Activated naive CD8-positive, alpha-beta T cell treated with anti-CD3 and anti-CD28 coated beads, Interleukin-2, amount 10 ng/mL, durations not matched to agents 7 days and 5 days (primary cell): ENCODE measurements around the gene MLIP. TPM values are rescaled to one million over a fixed set of nuclear protein-coding genes. Genes with fewer than 3 reads are reported as not detected.

Experiments
- ATAC-seq: fragments of 150-1000 bp; cut with Tn5 transposase; one replicate; pipeline ENCODE4 v1.10.0; 2021; ENCODE audit warnings: low read depth, moderate library complexity
- POLR2A ChIA-PET: fragments of 350-600 bp; sonication (Branson Sonifier 250); formaldehyde crosslinking; loops from one replicate; lab custom pipeline; 2021; ENCODE audit warnings: antibody characterized with exemption; lab: Charles Lee
- DNase-seq: peaks from one replicate; pipeline ENCODE4 v3.0.0; 2021
- H3K27ac Mint-ChIP-seq: one replicate; pipeline ENCODE4 v1.8.0; 2022; ENCODE audit warnings: mild to moderate bottlenecking, mixed read lengths
- H3K27me3 Mint-ChIP-seq: one replicate; pipeline ENCODE4 v1.8.0; 2022; ENCODE audit warnings: mild to moderate bottlenecking, moderate library complexity, mixed read lengths
- H3K36me3 Mint-ChIP-seq: one replicate; pipeline ENCODE4 v1.8.0; 2021; ENCODE audit warnings: mild to moderate bottlenecking, mixed read lengths
- H3K4me1 Mint-ChIP-seq: one replicate; pipeline ENCODE4 v1.8.0; 2021; ENCODE audit warnings: mixed read lengths
- H3K4me3 Mint-ChIP-seq: one replicate; pipeline ENCODE4 v1.8.0; 2022; ENCODE audit warnings: mild to moderate bottlenecking, moderate library complexity, mixed read lengths
- H3K9me3 Mint-ChIP-seq: one replicate; pipeline ENCODE4 v1.8.0; 2021; ENCODE audit warnings: mixed read lengths
- total RNA-seq, 2 experiments: library from RNA; stranded (reverse); gene quantifications; one replicate each; pipeline ENCODE4 v1.2.3, GENCODE V29; 2021

MLIP gene
- total RNA-seq, 2 experiments from 2014 or later: not detected

DNA sequence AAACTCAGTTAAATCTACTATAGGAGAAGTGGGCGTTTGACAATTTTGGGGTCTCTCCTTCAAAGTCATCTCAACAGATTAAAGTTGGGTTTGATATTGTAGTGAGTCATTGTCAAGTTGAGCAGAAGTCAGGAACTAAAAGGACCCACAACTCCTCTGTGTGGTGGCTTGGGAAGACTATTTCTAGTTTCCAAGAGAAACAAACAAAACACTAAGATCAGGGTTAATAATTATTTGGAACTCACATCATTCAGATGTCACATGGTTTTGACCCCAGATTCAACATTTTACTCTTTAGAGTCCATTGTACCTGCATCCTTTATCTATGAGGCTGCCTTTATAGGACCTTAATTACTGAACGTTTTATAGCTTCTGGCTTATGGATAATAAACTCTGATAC, 151.7 kb downstream of the MLIP start:
- DNase-seq (no peak), ATAC-seq (no peak)
- H3K4me1 Mint-ChIP-seq: no peaks in the 10 kb centered on the region
- no peak overlapping the region for H3K4me3 Mint-ChIP-seq
- no peaks in the 10 kb centered on the region for H3K9me3 Mint-ChIP-seq
- no peak overlapping the region for H3K27ac Mint-ChIP-seq
- H3K36me3 Mint-ChIP-seq: no peaks in the 10 kb centered on the region
- H3K27me3 Mint-ChIP-seq: peaks cover 2% of the 10 kb centered on the region
- POLR2A ChIA-PET: no interaction called here

DNA sequence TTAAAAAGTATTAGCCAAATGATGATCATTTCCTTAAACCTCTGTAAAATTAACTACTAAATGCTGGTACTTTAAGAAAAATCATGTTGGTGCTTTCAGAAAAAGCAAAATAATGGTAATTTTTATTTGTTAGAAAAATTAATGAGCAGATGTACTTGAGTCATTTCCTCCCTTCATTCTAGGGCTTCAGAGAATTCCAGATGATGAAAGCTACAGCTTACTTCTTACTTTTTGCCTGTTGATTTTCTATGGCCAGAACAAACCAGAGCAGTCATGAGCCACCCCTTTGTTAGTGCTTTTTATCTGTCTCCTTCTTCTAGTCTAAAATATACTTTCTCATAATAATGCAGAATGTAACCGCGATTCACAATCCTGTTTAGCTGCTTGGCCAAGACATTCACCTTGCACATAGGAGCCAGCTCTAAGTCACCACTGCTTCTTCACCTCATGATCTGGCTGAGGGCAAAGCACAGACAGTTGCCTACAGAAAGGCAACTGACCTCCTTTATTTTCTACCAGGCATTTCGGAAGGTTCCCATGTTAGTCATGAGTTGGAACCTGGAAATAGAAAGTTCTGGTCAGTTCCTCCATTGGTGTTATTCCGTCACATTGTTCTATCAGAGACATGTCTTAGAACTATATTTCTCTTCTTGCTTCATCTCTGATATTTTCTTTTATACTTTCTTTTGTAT, 153.5 kb downstream of the MLIP start:
- no peaks in the 10 kb centered on the region for H3K4me1 Mint-ChIP-seq
- H3K9me3 Mint-ChIP-seq: no peaks in the 10 kb centered on the region
- POLR2A ChIA-PET: no interaction called here
- H3K27me3 Mint-ChIP-seq: peaks cover 2% of the 10 kb centered on the region
- DNase-seq: no peak
- H3K4me3 Mint-ChIP-seq: no peak overlapping the region
- H3K27ac Mint-ChIP-seq: no peak overlapping the region
- ATAC-seq: no peak
- H3K36me3 Mint-ChIP-seq: no peaks in the 10 kb centered on the region

DNA sequence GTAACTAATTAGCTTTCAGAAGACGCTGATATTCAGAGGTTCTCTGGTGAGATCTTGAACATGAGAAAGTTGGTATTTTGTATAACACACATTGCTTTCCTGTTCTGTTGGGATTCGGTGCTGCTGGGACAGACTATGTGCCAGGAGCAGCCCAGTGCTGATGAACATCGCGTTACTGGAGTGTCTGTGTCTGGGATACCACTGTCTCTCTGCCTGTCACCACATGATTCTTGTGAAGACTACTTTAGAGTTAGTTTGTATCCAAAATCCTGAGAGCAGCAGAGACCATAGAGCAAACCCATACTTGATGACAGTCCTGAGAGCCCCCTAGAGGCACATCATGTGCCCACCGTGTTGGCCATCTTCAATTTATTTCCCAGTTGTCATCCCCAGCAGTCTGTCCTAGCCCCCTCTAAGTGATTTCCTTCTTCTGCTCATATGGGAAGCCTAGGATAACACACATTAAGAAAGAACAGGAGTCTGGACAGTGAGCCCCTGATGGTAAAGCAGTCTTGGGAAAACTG, 155.2 kb downstream of the MLIP start:
- no peaks in the 10 kb centered on the region for H3K9me3 Mint-ChIP-seq
- H3K27me3 Mint-ChIP-seq: no peaks in the 10 kb centered on the region
- ATAC-seq (no peak), DNase-seq (no peak)
- H3K4me1 Mint-ChIP-seq: no peaks in the 10 kb centered on the region
- no peak overlapping the region for H3K4me3 Mint-ChIP-seq
- no peak overlapping the region for H3K27ac Mint-ChIP-seq
- POLR2A ChIA-PET: no interaction called here
- H3K36me3 Mint-ChIP-seq: no peaks in the 10 kb centered on the region

DNA sequence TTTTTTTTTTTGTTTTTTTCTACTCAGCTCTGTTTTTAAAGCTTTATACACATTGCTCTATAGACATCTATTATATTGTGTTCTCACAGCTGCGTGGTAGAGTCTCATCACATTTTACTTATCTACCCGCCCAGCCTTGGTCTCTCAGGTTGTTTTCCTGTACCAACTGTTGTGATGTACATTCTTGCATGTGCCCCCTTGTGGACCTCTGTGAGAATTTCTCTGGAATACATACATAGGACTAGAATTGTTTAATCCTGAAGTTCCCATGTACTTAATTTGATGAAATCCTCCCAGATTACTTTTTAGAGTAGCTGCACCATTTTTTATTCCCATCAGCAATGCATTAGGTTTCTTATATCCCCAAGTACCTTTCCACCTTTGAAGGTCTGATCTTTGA, 156.6 kb downstream of the MLIP start:
- no peaks in the 10 kb centered on the region for H3K36me3 Mint-ChIP-seq

DNA sequence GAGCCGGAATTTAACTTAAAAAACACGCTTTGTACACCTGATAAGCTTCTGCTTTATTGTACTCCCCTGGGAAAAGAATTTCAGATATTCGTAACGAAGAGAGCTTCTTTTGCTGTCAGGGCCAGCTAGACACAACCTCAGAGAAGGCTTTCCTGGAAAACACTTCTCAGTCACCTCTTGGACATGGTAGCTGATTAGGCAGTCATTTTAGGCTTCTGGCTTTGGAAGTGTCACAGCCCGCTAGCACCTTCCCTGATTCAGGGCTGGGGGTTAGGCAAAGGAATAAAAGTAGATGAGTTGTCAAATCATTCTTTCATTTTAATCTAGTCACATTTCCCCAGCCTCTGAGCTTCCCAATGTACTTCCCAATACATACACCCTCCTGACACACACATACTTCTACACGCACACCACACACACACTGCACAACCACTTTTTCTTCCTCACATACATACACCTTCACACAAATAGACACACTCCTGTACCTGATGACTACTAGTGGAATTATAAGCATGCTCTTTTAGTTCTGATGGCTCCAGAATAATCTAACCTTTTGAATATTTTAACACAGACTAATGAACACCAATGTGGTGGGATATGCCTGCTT, 162.1 kb downstream of the MLIP start:
- DNase-seq (no peak), ATAC-seq (no peak)
- POLR2A ChIA-PET: no interaction called here
- no peak overlapping the region for H3K27ac Mint-ChIP-seq
- H3K4me3 Mint-ChIP-seq: no peak overlapping the region
- no peaks in the 10 kb centered on the region for H3K9me3 Mint-ChIP-seq
- no peaks in the 10 kb centered on the region for H3K27me3 Mint-ChIP-seq
- H3K36me3 Mint-ChIP-seq: no peaks in the 10 kb centered on the region
- no peaks in the 10 kb centered on the region for H3K4me1 Mint-ChIP-seq

More for the DNA sequence above, 156.6 kb downstream of the MLIP start:
- Mint-ChIP-seq H3K4me3 (no peak overlapping the region), H3K4me1 (no peaks in the 10 kb centered on the region), H3K27ac (no peak overlapping the region), H3K9me3 (no peaks in the 10 kb centered on the region), H3K27me3 (no peaks in the 10 kb centered on the region)
- ATAC-seq (no peak), DNase-seq (no peak)
- POLR2A ChIA-PET: no interaction called here

DNA sequence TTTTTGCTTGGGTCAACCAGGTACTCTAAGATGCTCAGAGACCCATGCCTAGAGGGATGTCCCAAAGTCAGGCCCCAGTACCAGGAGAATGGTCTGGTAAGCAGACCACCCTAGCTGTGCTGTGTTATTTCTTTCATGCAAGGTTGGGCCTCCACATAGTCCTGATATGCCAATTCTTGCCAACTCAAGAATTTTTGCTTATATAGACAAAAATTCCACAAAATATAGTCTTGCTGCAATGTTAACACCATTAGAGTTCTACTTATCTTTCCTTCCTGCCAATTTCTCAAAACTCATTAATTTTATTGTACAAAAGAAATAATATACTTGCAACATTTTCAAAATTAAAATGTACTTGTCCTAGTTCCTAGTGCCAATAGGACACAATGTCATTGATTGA, 163.1 kb downstream of the MLIP start:
- H3K36me3 Mint-ChIP-seq: no peaks in the 10 kb centered on the region
- H3K9me3 Mint-ChIP-seq: no peaks in the 10 kb centered on the region
- H3K27ac Mint-ChIP-seq: no peak overlapping the region
- no peaks in the 10 kb centered on the region for H3K4me1 Mint-ChIP-seq
- no peak for ATAC-seq
- H3K4me3 Mint-ChIP-seq: no peak overlapping the region
- no peak for DNase-seq
- no peaks in the 10 kb centered on the region for H3K27me3 Mint-ChIP-seq
- POLR2A ChIA-PET: no interaction called here

DNA sequence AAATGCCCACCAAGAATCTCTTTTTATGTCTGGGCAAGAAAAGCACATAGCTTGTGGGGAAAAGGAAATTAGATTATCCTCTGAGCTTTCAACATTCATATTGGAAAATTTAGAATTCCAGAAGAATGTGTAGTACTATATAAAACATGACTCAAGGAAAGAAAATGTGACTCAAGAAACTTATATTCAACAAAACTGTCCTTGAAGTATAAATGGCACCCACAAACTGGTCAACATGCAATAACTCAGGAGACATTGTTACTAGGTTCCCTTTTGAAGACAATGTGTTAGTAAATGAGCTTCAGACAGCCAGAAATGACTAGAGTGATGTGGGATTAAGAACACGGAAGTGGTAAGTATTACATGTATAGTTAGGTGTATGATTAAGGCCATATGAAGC, 170.9 kb downstream of the MLIP start:
- POLR2A ChIA-PET: no interaction called here
- H3K36me3 Mint-ChIP-seq: no peaks in the 10 kb centered on the region
- ATAC-seq (no peak), DNase-seq (no peak)
- no peaks in the 10 kb centered on the region for H3K9me3 Mint-ChIP-seq
- no peaks in the 10 kb centered on the region for H3K27me3 Mint-ChIP-seq
- no peaks in the 10 kb centered on the region for H3K4me1 Mint-ChIP-seq
- H3K4me3 Mint-ChIP-seq: no peak overlapping the region
- H3K27ac Mint-ChIP-seq: no peak overlapping the region

DNA sequence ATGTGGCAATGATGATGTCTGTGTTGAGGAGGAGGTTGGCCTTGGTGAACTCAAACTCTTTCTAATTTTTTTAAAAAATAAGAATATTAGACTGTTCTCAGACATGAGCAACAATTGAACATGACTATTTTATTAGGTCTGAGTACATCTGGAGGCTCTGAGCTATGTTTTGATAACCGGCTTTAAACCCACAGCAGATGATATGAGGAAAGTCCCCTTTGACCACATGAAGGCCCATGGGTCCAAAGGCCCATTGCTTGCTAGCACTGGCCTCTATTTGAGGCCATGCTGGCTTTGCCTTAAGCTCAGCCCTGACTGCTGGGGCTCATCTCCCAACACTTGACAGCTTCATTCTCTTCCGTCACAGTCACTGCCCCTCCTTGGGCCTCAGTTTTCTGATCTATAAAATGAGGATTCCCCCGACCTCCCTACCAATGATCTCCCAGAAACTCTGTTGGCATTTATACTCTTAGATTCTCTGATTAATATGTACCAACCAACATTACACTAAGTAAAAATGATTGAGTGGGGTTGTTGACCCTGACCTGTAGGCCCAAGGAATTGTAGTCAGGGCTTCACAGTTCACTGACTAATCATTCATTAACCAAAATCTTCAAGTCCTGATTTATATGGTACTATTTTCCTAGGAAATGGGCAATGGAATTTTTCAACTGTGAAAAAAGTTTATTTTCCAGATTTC, 173.1 kb downstream of the MLIP start:
- ATAC-seq (no peak), DNase-seq (no peak)
- no peak overlapping the region for H3K27ac Mint-ChIP-seq
- no peak overlapping the region for H3K4me3 Mint-ChIP-seq
- H3K27me3 Mint-ChIP-seq: no peaks in the 10 kb centered on the region
- no peaks in the 10 kb centered on the region for H3K4me1 Mint-ChIP-seq
- POLR2A ChIA-PET: no interaction called here
- no peaks in the 10 kb centered on the region for H3K9me3 Mint-ChIP-seq
- H3K36me3 Mint-ChIP-seq: no peaks in the 10 kb centered on the region

DNA sequence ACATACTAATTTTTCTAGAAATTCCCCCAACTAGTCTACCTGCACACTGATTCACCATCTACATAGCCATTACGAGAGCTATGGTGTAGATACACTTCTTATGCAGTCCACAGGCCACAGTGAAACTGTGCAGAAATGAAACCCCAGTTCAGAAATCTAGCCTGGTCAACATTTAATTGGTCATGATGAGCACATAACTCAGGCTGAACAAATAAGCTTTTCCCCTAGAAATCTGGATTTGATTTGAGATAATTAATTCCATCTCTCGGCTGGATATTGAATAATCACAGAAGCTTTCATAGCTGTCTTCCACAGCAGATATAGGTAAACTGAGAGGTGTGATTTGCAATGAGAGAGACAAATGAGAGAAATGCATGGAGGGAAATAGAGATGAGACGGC, 174.4 kb downstream of the MLIP start:
- Mint-ChIP-seq H3K27me3 (no peaks in the 10 kb centered on the region), H3K27ac (no peak overlapping the region), H3K4me1 (no peaks in the 10 kb centered on the region), H3K9me3 (no peaks in the 10 kb centered on the region), H3K36me3 (no peaks in the 10 kb centered on the region), H3K4me3 (no peak overlapping the region)
- POLR2A ChIA-PET: no interaction called here
- ATAC-seq (no peak), DNase-seq (no peak)

DNA sequence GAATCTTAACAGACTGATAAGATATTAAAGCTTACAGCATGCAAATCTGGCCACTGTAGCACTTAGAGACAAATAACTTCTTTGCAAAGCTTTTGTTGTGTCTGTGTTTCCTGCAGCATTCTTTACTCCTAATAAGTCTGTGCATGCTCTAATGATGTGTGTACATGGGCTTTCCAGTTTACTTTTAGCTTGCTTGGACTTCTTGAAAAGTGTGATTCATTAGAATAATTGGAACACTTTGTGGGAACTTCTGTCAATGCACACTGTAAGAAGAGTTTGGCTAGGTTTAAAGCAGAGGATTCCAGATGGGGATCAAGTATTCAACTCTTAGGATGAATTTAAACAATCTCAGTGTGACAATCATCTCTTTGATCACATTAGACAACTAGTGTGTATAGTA, 174.9 kb downstream of the MLIP start:
- Mint-ChIP-seq H3K4me3 (no peak overlapping the region), H3K4me1 (no peaks in the 10 kb centered on the region), H3K9me3 (no peaks in the 10 kb centered on the region), H3K36me3 (no peaks in the 10 kb centered on the region), H3K27me3 (no peaks in the 10 kb centered on the region), H3K27ac (no peak overlapping the region)
- POLR2A ChIA-PET: no interaction called here
- ATAC-seq (no peak), DNase-seq (no peak)

DNA sequence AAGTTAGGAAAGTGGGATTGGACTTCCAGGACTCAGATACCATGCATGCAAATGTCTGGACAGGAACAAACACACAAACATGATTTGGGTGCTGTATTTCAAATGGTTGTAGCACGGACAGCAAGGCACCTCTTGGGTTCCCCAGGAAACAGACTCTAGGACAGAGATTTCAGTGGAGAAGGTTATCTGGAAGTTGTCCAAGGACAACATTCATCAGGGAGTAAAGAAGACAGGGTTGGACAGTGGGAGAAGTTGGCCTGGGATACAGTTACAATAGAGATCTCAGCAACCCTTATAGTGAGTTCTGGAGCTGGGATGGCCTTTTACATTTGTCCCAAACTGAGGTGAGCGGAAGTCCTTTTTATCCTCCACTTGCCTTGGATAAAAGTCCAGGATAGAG, 177.2 kb downstream of the MLIP start:
- ATAC-seq (no peak), DNase-seq (no peak)
- no peaks in the 10 kb centered on the region for H3K36me3 Mint-ChIP-seq
- H3K27ac Mint-ChIP-seq: no peak overlapping the region
- no peak overlapping the region for H3K4me3 Mint-ChIP-seq
- H3K9me3 Mint-ChIP-seq: peaks cover 3% of the 10 kb centered on the region
- POLR2A ChIA-PET: no interaction called here
- no peaks in the 10 kb centered on the region for H3K4me1 Mint-ChIP-seq
- H3K27me3 Mint-ChIP-seq: no peaks in the 10 kb centered on the region

DNA sequence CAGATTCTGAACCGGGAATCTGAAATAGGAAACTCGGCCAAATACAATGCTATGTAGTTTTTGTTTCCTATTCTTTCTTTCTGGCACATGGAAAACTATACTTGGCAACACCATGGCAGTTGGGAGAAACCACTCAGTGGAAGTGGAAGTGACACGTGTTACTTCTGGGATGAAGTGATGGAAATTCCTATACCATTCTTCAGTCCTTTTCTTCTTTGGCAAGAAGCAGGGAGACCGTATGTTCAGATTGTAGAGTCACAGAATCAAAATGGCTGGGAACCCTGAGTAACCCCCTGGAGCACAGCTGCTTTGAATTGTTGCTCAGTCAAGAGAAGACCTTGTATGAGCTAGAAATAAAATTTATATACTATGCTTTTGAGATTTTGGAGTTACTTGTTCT, 178.2 kb downstream of the MLIP start:
- ATAC-seq (no peak), DNase-seq (no peak)
- Mint-ChIP-seq H3K4me3 (no peak overlapping the region), H3K4me1 (no peaks in the 10 kb centered on the region), H3K36me3 (no peaks in the 10 kb centered on the region), H3K27me3 (no peaks in the 10 kb centered on the region), H3K27ac (no peak overlapping the region), H3K9me3 (peaks cover 3% of the 10 kb centered on the region)
- POLR2A ChIA-PET: no interaction called here

DNA sequence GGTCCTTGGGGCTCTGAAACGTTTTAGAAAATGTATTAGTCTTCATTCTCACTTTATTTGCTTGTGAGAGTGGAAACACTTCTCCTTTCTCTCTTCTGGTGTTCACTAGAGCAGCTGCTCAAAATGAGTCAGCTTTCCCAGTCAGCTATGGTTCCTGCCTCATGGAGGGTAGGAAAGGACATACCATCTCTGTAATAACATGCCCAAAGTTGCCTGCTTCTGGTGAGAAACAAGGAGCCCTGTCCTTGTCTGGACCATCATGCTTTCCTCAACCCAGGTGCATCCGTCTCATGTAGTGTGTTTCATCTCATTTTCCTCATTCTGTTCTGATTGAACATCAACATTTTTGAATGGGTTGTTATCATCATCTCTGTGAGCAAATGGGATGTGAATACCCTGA, 179.9 kb downstream of the MLIP start:
- POLR2A ChIA-PET: no interaction called here
- no peak for ATAC-seq
- Mint-ChIP-seq H3K9me3 (peaks cover 4% of the 10 kb centered on the region), H3K36me3 (no peaks in the 10 kb centered on the region), H3K4me3 (no peak overlapping the region), H3K27ac (no peak overlapping the region), H3K4me1 (no peaks in the 10 kb centered on the region), H3K27me3 (no peaks in the 10 kb centered on the region)
- DNase-seq: no peak

DNA sequence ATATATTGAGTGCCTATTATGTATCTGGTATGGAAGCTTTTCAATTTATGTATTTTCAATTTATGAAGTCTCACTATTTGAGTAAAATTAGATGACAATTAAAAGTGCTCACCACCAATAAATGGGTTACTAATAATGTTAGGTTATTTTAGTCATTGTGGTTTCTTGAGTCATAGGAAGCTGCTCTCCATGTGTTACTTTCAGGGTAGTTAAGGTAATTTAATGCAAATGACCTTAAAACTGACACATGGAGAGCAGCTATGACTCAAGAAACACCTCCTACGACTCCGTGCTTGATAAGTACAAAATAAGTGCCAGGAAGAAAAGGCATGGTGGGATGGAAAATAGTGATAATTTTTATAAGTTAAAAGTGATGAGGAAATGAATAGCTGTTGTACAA, 180.5 kb downstream of the MLIP start:
- no peaks in the 10 kb centered on the region for H3K27me3 Mint-ChIP-seq
- no peak for ATAC-seq
- H3K9me3 Mint-ChIP-seq: peaks cover 5% of the 10 kb centered on the region
- no peaks in the 10 kb centered on the region for H3K36me3 Mint-ChIP-seq
- no peaks in the 10 kb centered on the region for H3K4me1 Mint-ChIP-seq
- H3K27ac Mint-ChIP-seq: no peak overlapping the region
- POLR2A ChIA-PET: no interaction called here
- H3K4me3 Mint-ChIP-seq: no peak overlapping the region
- DNase-seq: no peak
